Stomach (tissue), 4 donors: ENCODE measurements around the gene RPS14.

ENCODE experiments used
- CTCF ChIP-seq, 7 experiments: fragments of 450-650 bp in 4 of 7; fragments of 200-600 bp in 3 of 7; sonication (generic) in 3 of 7; IDR thresholded peaks; one replicate each; pipeline ENCODE4 v1.5.1; 2016 to 2019; ENCODE audit warnings: antibody characterized with exemption in 7 of 7, control low read depth in 2 of 7, mild to moderate bottlenecking in 1 of 7
- EP300 ChIP-seq: sonication (generic); formaldehyde crosslinking; IDR thresholded peaks from one replicate; pipeline ENCODE4 v1.6.1; 2017; ENCODE audit warnings: antibody characterized with exemption

GRCh38 chr5:150406723-150407095 is 42.8 kb downstream of the RPS14 start:
- TF ChIP-seq CTCF (IDR thresholded peaks at IDR 0.05) (no peak), EP300 (no peak)
